Retina (tissue), 1 donor: ENCODE data around the gene RPAP3.

Source experiments
- DNase-seq: peaks from one replicate; pipeline ENCODE4 v3.0.0-alpha.2; 2016

The RPAP3 gene, protein sequence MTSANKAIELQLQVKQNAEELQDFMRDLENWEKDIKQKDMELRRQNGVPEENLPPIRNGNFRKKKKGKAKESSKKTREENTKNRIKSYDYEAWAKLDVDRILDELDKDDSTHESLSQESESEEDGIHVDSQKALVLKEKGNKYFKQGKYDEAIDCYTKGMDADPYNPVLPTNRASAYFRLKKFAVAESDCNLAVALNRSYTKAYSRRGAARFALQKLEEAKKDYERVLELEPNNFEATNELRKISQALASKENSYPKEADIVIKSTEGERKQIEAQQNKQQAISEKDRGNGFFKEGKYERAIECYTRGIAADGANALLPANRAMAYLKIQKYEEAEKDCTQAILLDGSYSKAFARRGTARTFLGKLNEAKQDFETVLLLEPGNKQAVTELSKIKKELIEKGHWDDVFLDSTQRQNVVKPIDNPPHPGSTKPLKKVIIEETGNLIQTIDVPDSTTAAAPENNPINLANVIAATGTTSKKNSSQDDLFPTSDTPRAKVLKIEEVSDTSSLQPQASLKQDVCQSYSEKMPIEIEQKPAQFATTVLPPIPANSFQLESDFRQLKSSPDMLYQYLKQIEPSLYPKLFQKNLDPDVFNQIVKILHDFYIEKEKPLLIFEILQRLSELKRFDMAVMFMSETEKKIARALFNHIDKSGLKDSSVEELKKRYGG

DNA sequence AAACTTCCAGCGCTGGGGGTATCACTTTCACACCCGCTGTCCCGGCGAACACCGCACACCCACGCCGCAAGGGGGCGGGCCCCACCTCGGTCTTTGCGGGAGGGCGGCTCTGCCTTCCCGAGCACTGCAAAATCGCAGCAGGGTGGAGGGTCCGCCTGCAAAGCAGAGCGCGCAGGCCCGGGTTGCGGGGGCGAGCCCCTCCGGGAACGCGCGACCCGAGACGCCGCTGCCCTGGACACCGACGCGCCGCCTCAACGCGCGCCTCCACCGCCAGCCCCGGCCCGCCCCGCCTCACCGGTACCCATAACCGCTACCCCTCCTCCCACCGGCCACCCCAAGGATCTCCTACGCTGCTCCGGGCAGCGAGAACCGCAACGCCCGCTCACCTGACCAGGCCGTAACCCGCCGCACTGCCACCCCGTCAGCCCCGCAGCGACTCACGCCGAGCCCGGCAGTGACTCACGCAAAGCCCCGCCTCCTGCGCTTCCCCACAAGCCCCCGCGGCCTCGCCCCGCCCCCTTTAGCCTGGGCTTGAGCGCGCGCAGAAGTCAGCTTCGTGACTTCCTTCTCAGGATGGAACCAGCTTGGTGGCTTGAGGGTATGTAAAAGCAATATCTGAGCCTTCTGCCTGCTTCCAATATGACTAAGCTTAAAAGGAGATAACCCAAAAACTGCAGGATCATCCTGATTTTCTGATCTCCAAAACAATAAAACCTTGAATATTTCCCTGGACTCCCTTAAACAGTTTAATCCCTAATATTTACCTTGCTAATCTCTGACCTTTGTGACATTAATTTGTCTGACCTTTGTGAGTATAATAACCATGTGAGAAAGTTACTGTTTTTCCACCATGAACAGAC lies at the start of gene RPAP3:
Gene RPAP3 (minus strand): TSS at position 465 of the 860 bp plus-strand sequence. CDS start 3,190 bp downstream, outside the sequence.
- peak; percentile 84 for DNase-seq

DNA sequence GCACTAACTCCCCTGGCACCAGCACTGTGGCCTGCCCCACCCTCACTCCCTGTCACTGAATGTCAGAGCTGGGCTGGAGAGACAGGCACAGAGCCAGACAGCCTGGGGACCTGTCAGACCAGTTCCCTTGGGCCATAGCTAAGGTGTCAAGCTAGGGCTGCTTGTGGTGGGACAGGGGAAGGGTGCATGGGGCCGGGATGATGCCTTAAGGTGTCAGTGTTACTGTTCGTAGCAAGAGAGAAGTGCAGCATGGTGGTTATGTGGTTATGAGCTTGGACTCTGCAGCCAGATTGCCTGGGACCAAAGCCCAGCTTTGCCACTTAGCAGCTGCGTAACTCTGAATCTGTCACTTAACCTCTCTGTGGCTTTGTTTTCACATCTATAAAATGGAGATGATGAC lies 49.1 kb upstream of the RPAP3 start:
- no peak for DNase-seq

DNA sequence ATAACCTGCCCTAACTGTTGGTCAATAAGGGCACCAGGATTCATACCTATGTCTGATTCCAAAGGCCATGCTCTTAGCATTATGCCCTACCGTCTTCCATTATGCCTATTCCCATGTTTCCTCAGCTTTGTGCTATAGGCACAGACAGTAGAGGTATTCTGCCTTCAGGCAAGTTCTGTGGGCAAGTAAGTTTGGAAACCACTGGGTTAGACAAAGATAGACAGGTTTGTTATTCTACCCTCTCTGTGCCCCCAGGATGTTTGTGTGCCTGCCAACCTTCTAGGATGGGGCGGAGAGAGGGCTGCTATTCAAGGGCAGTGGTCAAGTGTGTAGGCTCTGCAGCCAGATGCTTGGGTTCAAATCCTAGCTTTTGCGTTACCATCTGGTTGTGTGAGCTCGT lies 48.3 kb upstream of the RPAP3 start:
- DNase-seq = no peak

DNA sequence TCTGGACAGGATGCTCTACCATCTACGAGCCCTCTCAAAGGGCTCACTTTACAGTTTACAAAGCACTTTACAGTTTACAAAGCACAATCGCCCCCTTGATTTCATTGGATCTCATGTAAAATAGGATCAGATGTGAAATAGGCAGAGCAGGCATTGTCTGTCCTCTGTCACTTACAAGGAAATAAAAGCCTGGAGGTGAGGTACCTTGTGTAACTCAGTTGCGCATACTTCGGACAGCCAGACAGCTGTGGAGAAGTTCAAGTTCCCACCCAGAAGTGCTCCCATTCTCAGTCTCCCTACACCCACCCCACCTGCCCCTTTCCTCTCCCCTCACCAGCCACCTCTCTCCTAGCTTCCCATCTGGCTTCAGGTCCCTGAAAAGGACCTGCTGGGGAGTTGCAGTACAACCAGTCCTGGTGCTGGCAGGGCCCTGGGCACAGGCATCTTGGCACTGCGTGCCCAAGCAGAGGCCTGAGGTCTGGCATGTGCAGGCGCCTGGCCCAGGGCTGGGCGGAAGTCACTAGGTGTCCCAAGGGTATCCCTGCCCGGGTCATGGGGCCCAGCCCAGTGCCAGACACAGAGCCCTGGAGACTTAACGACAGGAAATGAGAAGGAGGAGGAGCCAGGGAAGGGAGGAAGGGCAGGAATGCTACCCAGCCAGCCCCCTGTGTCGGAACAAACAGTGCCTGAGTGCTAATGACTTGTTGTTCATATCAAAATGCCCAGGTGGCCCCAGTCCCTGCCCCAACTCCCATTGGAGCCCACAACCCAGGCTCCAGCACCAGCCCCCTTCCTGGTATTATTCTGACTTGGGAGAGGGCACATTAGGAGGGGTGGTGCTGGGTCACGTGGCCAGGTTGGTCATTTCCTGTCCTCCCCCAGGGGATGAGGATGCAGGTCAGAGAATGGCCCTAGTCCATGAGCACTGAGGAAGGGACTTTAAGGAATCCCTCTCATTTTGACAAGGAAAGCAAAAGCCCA lies 47.5 kb upstream of the RPAP3 start:
- no peak for DNase-seq

DNA sequence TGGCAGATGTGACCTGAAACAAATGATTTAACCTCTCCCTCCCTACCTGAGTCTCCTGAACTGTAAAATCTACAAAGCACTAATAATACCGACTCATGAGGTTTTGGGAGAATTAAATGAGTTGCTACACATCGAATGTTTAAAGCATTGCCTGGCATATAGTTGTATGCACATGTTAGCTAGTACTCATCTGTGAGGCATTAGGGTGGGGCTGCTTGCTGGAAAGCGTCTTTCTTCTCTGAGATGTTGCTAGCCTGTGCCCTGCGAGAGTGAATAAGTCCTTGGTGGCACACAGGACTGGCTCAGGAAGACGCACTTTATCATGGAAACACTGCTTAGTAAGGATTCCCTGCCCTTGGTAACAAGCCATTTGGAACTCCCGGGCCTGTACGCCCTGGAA lies 46.7 kb upstream of the RPAP3 start:
- no peak for DNase-seq

DNA sequence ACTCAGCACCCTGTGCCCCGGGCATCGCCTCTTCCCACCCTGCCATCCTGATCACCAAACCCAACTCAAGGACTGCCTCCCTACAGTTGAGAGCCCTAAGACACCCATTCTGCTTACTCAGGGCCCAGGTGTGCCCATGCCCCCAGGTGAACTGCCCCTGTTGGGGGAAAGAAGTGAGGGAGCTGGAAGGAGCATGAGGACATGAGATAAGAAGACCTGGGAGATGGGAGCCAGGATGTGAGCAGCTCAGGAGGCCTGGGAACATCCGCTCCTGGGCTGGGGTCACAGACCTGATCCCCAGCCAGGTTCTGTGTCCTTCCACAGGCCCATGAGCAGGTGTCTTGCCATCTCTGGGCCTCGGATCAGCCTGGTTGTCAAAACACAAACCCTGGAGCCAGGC lies 46.3 kb upstream of the RPAP3 start:
- DNase-seq = no peak

DNA sequence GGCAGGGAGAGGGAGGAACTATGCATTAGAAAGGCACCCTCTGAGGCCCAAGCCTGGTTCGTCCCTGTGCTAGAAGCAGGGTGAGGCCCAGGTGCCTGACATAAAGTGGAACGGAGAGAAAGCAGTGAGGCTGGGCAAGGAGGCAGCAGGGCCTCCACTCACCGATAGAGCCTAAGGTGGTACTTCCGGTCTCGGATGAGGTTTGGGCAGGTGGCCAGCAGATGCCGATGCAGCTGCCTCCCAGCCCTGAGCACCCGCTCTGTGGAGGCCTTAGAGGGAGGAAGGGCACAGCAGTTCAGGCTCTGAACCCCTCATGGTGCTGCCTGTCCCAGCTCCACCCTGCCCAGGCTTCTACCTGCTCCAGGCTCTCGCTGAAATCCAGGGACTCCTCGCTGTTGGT lies 45.7 kb upstream of the RPAP3 start:
- DNase-seq = no peak

DNA sequence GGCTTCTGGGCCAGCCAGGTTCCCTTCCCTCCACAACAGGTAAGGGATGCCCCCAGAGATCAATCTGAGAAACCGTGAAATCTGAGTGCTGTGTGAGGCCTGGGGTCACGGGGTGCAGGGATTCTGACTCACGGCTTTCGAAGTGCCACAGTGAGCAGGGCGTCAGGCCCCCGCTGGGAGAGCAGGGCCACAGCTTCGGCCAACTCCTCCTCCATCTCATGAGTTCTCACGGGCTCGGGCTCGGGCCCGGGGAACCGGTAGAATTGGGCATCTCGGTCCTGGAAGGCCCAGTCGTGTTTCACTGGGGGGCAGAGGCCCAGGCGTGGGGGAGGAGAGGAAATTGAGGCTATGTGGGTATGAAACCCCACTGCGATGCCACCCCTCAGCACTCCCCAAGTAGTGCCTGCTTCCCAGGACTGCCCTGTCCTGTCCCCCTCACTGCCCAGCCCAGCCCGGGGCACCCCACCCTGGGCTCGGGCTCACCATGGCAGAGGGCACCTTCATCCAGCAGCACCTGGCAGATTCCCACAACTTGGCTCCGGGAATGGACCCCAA lies 45.2 kb upstream of the RPAP3 start:
- no peak for DNase-seq

DNA sequence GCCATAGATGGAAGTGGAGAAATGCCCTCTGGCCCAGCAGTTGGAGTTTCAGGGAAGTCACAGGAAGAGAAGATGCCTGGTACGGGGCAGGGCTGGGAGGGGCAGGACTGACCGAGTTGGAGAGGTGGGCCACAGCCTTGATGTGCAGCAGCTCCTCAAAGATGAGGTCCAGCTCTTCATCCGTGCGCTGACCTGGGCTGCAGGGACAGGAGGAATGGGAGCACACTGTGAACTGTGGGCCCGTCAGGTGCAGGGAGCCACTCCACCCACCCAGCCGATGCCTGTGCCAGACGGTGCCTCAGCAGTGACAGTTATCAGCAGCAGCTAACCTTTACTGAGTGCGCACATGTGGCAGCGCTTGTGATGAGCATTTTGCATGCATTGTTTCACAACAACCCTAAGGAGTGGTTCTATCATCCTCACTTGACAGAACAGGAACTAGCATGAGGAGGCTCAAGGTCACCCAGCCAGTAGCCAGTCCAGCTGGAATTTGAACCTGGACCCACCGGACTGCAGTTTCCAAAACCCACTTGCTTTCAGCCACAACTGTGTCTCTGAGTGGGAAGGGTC lies 44.5 kb upstream of the RPAP3 start:
- DNase-seq = no peak

DNA sequence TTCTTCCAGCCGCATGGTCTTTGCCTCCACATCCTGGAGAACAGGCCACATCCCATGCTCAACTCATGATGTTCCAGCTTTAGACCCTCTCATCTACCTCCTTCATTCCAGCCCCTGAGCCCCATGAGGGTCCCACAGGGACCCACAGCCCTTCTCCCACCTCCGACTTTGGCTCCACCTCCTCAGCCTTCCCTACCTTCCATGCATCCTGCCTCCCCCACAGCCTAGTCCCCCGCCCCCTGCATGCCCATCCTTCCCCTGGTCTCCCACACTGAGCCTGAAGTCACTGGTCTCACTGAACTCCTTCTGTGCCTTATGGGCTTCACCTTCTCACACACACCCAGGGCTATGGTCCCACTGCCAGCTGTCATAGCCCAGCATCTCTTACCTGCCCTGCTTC lies 43.1 kb upstream of the RPAP3 start:
- DNase-seq = no peak

DNA sequence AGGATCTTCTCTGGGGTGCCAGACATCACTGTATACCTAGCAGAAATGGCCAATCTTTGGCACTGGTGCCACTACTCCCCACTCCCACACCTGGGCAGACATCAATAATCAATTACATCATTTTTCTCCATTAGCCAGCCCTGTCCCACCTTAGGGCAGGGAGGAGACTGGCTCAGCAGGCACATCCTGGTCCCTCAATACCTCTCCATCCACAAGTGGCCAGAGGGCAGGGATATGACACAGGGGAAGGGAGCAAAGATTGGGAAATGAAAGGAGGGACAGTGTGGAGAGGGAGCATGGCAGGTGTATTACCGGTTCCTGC lies 42.6 kb upstream of the RPAP3 start:
- no peak for DNase-seq

DNA sequence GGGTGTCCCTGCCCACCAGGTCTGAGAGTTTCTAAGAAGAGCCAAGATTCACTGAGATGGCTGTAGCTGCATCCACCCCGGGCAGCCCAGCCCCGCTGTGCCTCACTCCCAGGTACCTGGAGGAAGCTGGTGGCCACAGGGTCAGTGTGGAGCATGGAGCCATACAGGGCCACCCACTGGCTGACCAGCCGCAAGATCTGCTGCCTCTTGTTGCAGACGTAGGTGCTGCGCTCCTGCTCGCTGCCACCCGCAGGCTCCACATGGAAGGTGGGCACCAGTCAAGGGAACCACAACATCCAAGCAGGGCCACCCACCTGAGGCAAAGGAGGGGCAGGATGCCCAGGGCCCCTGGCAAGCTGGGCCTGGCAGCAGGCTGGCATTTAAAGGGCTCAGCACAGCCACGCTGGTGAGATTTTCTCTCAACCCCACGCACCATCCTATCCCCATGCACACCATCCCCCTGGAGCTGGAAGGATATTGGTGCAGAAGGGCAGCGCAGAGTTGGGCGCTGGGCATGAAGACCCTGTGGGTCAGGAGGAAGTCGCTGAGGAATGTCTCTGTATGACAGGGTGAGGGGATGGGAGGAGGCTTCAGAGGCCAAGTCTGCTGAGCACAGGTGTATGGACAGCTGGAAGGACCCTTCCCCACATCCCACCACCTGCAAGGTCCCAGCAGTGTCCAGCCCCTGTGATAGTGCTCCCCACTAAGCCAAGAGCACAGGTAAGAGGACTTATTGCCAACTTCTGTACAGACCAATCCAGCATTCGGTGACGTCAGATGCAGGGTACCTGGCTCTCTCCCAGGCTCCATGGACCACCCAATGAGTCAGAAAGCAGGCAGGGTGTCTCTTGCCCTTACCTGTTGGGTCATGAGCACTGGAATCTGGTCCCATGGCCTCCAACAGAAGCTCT lies 42.0 kb upstream of the RPAP3 start:
- DNase-seq = no peak

DNA sequence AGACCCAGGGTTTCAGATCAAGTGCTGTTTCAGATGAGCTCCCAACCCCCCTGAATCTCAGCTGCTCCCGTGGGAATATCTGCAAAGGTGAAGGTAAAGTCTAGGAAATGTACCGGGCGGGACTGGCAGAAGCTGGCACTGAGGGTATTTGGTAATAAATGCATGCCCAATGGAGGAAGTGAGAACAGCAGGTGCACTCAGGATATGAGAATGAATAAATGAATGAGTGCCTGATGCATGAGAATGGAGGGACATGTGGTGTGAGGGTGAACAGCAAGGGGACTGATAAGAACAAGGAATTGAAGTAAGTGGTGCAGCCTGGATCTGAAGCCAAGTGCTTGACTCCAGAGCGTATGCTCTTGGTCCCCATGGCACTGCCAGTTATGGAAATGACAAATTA lies 41.3 kb upstream of the RPAP3 start:
- DNase-seq = no peak

DNA sequence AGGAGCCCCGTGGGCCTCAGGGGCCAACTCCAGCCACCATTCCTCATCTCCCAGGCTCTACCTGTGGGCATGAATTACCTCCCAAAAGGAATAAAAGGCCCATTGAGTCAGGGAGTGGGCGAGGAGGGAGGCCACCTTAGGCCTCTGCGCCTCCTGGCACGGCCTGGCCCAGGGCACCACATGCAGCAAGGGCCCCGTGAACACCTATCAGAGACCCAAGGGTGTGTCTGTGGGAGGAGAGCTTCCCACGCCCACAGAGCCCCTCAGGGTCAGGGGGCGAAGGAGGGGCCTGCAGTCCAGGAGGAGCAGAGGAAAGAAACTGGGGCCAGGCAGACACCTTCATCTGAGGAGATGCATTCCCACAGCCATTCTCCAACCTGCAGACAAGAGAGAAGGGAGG lies 40.7 kb upstream of the RPAP3 start:
- DNase-seq = no peak

DNA sequence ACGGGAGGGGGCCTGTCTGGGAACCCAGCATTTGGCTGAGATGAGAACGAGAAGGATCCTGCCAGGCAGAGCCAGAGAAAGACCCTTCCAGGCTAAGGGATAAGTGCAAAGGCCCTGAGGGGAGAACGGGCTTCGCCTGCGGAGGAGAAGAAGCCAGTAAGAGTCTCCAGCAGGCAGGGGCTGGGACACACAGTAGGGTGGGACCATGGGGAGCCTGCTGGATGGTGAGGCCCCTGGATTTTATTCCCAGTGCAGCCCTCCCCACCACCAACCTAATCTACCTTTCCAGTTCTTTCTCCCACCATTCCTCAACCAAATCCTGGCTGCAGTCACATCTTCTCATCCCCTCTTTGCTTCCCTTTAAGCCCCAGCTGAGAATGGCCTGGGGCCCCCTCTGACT lies 40.2 kb upstream of the RPAP3 start:
- DNase-seq = no peak

DNA sequence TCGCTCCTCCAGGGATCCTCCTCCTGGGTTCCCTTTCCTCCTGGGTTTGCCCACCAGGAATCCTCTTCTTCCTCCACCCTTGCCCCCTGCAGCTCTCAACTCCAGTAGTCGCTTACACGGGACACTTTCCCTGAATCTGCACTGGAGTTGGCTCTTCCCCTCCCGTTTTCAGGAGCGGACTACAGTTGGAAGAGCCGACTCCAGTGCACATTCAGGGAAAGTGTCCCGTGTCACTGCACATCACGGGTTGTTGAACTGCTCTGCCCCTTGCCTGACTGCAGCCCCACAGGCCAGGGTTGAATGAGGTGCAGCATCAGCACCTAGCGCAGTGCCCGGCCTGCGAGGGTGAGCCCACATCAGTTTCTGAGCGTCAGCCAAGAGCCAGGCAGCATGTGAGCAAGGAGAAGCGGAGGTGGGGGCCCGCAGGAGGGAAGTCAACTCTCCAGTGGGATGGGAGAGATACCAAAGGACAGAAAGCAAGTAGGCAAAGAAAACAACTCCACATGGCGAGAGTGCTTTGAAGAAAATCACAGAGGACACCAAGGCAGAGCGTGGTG lies 39.7 kb upstream of the RPAP3 start:
- DNase-seq = no peak

DNA sequence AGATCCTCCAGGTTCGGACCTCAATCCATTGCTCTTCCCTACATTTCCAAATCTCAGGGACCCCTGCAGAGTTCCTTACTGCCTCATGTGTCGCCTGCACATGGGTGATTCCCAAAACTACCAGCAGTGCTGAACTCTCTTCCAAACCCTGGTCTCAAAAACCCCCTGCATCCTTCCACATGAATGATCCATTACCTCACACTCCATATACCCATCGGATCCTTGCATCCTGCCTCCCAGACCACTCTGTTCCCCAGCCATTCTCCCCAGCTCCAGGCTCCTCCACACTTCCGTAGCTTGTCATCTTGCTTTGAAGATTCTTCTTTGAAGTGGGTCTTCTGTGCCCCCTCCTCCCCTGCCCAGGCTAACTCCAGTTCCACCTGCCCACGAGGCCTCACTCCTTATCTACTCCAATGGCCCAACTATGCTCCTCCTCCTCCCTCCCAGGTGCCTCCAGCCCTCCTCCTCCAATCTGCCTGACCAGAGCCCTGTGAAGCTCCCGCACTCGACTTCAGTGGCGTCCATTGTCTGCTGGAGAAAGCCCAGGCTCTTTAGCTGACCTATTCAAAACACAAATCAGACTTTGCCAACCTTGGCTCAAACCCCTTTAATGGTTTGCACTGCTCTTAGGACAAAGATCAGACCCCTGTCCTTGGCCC lies 39.1 kb upstream of the RPAP3 start:
- DNase-seq = no peak

DNA sequence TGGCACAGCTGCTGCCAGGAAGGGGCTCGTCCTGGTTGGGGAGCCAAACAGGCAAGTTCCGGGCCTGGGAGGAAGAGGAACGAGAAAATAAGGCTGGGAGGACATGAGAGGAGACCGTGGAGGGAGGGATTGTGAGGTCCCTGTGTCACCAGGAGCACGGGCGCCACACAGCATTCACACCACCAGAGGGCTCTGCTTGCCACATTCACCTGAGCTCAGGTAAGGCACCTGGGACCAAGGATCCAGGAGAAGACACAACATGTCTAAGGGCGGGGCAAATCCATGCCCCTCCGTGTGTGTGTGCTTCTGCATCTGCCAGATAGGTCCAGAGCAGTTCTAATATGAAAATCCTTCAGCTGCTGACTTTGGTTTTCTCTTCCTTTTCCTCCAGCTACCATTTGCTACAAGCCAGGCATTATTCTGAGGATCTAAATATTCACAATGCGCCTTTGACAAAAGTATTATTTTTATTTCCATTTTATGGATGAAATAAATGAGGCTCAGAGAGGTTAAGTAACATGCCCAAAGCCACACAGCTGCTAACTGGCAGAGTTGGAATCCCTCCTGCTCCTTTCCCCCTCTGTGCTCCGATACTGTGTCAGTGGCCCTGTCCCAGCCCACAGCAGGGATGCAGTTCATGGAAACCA lies 38.3 kb upstream of the RPAP3 start:
- DNase-seq = no peak

DNA sequence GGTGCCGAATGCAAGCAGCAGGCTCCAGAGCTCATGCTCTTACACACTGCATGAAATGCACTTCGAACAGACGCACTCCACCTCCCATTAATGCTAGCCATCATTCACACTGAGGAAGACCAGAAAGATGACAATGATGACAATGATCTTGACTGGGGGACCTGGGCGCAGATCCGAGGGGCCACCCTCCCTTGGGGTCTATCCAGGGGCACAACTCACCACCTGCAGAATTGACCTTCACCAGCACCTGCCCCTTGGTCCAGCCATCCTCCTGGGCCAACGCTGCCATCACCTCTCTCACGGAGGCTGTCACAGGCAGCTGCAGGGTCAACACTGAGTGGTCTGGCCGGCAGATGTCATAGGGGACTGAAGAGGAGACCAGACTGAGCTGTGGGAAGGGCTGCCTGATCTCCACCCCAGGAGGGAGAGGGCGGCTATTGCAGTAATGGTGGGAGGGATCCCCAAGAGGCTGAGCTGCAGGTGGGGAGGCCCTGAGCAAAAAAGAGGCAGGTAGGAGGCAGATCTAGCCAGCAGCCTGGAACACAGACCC lies 37.6 kb upstream of the RPAP3 start:
- DNase-seq = no peak
